Fibroblast of skin of back (primary cell): ENCODE measurements around the gene CLN5.
A peak's percentile ranks its signal among the peaks of the same experiment; 100 is the strongest.

Source experiments
- DNase-seq: peaks from one replicate; pipeline ENCODE4 v3.0.0-alpha.2; 2013

Gene CLN5

DNA sequence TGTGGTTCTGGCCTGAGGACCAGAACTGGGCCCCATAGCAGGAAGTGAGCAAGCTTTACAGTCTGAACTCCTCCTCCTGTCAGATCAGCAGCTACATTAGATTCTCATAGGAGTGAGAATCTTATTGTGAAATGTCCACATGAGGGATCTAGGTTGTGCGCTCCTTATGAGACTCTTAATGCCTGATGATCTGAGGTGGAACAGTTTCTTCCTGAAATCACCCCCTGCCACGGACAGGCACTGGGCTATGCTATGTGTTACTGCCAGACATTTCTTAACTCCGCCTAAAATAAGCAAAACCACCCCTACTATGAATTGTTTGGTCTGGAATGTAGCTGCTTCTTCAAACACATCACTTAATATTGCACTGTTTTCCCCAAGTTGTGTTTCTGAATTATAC, 30.5 kb downstream of the CLN5 start:
- peak; percentile 36 for DNase-seq

DNA sequence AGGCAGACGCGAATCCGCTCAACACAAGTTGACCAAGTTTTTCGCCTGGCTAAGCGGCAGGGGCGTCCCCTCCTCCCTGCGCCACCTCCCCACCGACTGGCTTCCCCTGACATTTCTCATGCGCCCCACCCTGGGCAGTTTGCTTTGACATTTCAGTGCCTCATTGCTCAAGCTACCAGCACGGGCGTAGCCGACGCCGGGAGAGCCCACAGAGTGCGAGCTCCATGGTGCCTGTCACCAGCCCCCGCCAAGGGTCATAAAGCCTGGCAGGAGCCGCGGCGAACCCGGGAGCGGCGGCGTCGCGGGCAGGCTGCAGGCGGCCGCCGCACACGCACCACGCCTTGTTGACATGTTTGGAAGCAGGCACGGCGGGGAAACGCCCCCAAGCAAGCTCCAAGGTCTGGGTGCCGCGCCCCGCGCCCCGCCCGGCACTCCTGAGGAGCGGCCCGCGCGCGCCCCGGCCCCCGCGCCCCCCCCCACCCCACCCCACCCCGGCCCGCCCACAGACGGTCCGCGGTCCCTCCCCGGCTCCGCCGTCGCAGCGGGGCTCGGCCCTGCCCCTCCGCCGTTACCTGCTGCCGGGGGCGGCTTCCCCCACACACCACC, 34.5 kb downstream of the CLN5 start:
- peak; percentile 72 for DNase-seq

DNA sequence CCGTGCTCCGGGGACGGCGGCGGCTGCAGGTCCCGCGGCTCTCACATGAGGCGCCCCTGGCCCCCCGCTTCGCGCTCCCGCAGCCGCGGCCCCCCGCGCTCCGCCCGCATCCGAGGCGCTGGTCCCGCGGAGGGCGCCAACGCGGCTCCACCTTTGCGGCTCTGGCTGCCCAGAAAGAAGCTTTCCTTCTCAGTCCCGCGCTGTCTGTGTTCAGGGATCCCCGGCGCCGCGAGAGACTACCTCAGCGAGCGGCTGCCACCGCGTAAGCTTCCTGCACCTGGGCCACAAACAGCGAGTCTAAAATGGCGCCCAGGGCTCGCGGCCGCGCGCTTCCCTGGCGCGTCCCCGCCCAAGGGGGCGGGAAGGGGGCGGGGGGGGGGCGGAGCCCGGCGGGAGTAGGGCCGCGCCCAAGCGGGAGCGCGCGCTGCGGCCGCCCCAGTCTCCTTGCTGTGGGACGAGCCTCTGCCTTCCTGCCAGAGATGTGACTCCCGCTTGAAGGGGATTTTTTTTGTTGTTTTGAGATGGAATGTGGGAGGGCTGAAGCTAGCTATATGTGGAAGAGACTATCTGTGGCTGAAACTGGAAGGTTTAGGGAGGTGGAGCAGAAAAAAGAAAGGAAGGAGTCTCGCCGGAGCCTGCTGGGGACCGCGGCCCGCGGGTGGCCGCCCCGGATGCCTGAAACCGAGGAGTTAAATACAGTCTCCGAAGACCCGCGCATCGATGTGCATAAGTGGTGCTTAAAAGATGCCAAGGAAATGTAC, 35.2 kb downstream of the CLN5 start, which contains the start of gene FBXL3:
Gene FBXL3, minus strand, starts transcription at position 299 of the 761 bp plus-strand sequence. CDS start 5,299 bp downstream, outside the sequence.
- peak; percentile 95 for DNase-seq

DNA sequence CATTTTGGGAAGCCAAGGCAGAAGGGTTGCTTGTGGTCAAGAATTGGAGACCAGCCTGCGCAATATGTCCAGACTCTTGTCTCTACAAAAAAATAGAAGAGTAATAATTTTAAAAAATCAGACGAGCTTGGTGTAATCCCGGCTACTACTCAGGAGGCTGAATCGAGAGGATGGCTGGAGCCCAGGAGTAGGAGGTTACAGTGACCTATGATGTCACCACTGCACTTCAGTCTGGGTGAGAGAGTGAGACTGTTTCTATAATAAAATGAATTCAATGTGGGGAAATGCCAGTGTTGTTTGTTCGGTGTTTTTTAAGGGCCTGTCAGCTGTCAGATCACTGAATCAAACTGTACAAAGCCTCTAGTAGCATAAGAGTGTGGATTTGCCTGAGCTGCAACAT, 36.3 kb downstream of the CLN5 start:
- DNase-seq: peak; percentile 11

DNA sequence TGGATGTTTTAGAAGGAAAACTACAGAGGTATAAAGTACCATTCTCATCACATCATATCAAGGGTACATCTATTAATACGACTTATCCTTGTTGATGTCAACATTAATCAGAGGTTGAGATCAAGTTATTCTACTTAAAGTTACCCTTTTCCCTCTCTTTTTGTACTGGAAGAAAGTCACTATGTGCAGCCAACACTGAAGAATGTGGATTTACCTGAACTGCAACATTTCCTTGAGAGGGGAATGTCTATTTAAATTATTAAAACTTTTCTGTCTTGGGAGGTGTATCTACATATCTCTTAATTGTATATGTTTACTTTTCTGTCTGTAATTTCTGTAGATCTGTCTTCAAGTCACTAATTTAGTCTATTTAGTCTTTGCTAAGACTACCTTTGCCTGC, 37.6 kb downstream of the CLN5 start:
- DNase-seq: no peak

DNA sequence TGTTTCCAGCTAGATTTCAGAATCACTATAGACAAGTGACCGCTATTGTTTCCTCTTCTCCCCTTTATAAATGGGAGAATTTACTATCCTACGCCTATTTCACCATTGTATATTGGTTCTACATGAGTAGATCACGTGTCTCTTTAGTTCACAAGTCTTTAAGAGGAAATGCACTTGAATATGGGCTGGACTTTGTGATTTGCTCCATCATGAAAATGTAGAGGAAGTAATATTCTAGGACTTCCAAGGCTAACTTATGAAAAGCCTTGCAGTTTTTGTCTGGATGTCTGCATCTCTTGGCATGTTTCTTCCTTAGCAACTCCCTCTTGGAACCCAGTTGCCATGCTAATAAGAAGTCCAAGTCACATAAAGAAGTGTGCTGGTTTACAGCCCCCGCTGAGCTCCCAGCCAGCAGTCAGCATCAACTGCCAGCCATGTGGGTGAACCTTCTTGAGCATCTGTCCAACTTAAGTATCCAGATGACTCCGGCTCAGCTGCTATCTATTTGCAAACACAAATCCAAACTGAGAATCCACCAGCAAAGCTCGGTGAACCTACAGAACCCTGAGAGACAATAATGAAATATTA, 39.9 kb downstream of the CLN5 start:
- DNase-seq: no peak

DNA sequence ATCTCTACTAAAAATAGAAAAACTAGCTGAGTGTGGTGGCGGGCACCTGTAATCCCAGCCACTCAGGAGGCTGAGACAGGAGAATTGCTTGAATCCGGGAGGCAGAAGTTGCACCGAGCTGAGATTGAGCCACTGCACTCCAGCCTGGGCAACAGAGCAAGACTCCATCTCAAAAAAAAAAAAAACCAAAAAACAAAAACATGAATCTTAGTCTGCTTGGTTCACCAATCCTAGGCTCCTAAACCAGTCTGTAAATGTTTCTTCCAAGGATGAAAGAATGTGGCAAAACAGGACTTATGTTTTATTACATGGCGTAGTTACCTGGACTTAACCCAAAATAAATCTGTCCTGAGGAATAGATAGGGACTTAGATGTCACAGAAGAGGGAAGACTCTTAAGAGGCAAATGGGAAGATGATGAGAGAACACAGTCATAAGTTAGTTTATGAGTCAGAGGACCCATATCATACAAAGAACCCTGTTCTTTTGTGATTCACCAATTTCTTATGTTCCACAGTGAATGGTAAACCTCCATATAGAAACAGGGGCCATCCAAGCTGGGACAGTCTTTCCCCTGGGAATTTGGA, 41.9 kb downstream of the CLN5 start:
- peak; percentile 18 for DNase-seq

DNA sequence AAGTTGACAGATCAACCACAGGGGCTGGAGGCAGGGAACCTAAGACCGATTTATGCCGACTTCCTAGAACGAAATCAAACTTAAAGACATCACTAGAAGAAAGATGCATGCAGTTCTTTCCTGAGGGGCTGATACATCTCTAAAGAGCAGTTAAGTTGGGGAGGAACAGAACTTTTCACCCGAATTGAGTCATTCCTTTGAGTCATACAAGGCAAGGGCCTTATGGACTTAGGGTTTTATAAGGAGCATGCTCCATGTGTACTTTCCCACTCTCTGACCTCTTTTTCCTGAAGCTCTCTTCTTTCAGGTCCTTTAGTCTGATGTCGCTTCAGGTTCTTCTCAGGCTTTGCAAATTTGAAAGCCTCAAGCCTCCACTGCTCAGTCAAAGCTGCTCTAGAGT, 43.0 kb downstream of the CLN5 start:
- peak; percentile 46 for DNase-seq

DNA sequence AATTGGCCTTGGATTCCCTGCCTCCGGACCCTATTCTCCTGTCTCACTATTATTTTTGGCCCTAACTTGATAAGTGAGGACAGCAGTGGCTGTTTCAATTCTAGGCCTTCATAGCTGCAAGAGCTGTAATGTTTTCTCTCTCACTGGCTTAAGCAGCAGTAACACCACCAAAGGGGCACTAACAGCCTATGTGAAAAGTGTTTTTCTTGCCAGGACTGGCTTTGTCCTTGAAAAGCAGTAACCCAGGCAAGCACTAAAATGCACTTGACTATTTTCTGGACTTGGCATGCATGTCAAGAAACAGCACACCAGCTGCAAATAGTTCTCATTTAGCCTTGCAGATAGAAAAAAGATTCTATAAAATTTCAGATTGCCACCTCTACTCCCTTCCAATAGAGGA, 44.4 kb downstream of the CLN5 start:
- no peak for DNase-seq

DNA sequence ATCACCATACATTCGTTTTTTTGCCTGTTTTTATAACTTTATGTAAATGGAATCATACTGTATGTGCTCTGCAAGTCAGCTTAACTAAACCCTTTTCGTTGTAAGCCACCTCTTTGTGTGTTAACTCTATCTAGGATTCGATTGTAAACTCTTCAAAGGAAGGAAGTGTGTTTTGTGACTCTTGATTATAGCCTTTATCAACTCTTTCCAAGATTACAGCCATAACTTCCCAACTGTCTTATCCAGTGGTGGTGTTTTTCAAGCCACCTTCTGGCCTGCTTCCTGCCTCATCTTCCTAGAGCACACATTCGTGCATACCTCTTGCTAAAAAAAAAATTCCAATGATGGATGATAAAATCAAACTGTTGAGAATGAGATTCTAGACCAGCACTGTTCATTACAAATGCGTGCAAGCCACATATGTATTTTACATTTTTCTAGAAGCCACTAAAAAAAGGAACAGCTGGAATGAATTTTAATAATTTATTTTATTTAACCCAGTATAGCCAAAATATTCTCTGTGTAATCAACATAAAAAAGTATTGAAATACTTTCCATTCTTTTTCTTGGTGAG, 47.1 kb downstream of the CLN5 start:
- no peak for DNase-seq

DNA sequence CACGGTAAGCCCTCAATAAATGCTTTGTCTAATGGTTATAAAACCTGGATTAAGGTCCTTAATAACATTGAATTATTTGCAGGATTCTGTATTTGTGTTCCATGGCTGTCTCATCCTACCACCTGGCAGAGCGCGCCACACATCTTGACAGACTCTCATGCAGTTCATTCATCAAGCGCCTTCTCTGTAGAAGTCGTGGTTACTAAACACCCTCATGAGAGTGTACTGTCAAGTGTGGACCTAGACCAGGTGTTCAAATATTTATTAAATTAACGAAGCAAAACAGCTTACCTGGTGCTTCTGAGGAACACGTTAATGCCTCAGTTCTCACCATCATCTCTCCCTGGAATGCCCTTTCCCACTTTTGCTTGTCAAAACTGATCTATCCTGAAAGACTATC, 48.2 kb downstream of the CLN5 start:
- no peak for DNase-seq

DNA sequence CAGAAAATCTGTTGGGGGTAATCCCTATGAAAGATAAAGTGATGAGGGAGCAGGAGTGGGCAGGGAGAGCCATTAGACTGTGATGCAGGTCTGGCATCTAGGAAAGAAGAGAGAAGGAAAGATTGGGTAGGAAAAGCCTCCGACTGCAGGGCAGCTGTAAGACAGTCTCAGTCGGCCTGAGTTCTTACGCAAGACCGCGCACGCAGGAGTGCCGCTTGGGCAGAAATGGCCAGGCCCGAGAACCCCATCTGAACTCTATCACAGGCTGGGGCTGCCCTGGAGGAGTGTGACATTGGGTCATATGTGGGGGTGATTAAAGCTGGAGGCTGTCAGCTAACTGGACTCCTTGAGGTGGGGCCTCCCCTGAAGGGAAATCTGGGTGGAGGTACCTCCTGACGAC, 49.0 kb downstream of the CLN5 start:
- DNase-seq: no peak

DNA sequence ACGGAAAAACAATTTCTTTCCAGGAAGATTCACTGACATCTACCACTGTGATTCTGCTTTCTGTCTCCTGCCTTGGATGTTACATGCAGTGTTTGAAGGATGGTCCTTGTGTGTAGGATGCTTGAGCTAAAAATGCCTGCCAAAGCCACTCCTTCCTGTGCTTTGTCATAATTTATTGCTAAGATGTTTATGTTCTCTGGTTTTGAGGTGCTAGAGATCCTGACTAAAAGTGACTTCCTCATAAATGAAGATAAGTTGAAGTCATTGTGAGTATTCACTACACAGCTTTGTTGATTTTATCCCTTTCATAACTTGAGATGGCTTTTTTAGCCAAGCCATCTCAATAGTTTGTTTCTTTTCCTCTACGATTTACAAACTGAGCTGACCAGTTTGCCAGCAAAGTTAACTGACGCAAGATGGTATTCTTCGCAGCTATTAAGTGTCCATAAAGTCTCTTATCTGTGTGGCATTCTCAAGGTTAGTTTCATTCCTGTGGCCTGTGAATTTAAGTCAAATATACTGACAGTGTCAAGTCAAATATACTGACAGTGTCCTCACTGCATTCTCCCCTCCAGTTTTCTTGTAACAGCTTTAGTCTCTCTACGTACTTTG, 50.8 kb downstream of the CLN5 start:
- no peak for DNase-seq

DNA sequence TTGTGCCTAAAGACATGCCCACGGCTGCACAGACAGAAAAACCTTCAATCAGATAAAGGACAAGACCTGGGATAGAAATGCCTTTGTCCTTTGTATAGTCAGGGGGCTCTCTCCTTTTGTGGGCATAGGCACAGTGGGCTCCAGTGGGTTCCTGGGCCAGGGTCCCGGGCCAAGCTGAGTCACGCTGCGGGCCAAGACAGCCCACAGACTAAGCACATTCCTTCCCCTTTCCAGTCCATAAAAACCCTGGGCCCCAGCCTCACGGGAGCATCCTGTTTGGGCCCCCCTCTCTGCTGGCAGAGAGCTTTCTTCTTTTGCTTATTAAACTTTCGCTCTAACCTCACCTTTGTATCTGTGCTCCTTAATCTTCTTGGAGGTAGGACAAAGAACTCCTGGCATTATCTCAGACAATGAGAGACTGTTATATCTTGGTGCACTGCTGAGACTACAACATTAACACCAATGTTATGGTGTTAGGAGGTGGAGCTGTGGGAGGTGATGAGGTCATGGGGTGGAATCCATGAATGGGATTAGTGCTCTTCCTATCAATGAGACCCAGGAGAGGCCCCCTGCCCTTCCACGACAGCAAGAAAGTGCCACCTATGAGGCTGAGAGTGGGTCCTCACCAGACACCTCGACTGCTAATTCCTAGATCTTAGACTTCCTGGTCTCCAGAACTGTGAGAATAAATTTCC, 55.9 kb downstream of the CLN5 start:
- DNase-seq: no peak

DNA sequence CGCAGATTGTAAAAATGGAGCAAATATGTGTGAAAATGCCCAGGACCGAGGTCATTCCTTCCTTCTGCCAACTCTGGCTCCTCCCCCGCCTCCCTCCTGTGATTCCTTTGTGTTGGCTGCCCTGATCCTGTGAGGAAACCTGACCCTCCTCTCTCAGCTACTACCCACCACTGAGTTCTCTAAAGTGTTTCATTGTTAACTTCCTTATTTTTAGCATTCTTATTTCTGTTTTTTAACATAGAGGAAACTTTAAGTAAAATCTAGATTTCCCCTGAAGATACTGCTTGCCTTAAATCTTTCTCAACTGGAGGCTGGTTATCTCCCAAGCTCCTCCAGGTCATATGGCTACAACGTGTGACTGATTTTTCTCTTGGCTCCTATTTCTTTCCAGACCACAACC, 56.8 kb downstream of the CLN5 start:
- DNase-seq: no peak

DNA sequence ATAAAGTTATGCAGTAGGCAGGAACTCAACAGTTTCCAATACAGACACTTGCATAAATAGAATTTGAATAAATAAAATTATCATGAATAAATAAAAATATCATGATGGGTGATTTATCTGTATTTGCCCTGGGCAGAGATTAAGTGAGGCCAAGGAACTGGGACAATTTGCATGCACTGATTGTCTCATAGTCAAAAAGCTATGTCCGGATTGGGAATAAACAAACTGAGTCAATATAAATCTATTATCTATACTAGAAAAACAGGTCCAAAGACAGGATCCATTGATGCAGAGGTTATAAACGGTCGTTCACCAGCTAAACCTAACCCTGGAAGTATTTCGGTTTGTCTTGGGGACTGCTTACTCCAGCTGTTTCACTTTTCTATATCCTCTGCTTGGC, 61.3 kb downstream of the CLN5 start:
- DNase-seq: no peak
